Caco-2 (cell line): ENCODE results near the gene ASB17. TPM values are rescaled to one million over a fixed set of nuclear protein-coding genes. Genes with fewer than 3 reads are reported as not detected.

Source experiments
- BruUV-seq: library from RNA; stranded (reverse); fragments of 400-500 nt; replicated peaks from 2 replicates; lab custom pipeline; 2021; lab: Mats Ljungman, UMichigan
- CTCF ChIA-PET: fragments of 300-600 bp; sonication (Branson Sonifier 250); formaldehyde crosslinking; loops from one replicate; lab custom pipeline; 2022; ENCODE audit warnings: antibody characterized with exemption; lab: Charles Lee
- POLR2A ChIA-PET: fragments of 300-600 bp; sonication (Branson Sonifier 250); formaldehyde crosslinking; loops from one replicate; lab custom pipeline; 2022; ENCODE audit warnings: antibody characterized with exemption; lab: Charles Lee
- DNase-seq, 2 experiments: peaks; one replicate each; pipeline versions ENCODE4 v3.0.0 to v3.0.0-alpha.2; 2020 to 2022
- H3K27me3 ChIP-seq: replicated peaks from 2 replicates; pipeline ENCODE4 v1.6.0; 2011; ENCODE audit warnings: low read length; ENCODE audit not compliant: control insufficient read depth, insufficient read depth
- H3K36me3 ChIP-seq: 2 replicates; pipeline ENCODE4 v1.5.1; 2011; ENCODE audit warnings: low read length; ENCODE audit not compliant: control insufficient read depth, insufficient read depth
- H3K4me1 ChIP-seq: fragments of 250-450 bp; sonication (Bioruptor Pico); 2 replicates; pipeline ENCODE4 v1.5.1; 2020; ENCODE audit warnings: mild to moderate bottlenecking
- H3K4me3 ChIP-seq: 2 replicates; pipeline ENCODE4 v1.5.1; 2011; ENCODE audit warnings: low read depth, mild to moderate bottlenecking, control low read depth, low read length
- H3K9me3 ChIP-seq: fragments of 250-450 bp; sonication (Bioruptor Pico); 2 replicates; pipeline ENCODE4 v1.5.1; 2020; ENCODE audit warnings: mild to moderate bottlenecking, moderate library complexity
- H3K27ac Mint-ChIP-seq: one replicate; pipeline ENCODE4 v1.8.0; 2022; ENCODE audit warnings: mixed read lengths; ENCODE audit not compliant: unreplicated experiment
- H3K27me3 Mint-ChIP-seq: one replicate; pipeline ENCODE4 v1.8.0; 2022; ENCODE audit warnings: mixed read lengths; ENCODE audit not compliant: insufficient read depth, unreplicated experiment
- H3K36me3 Mint-ChIP-seq: one replicate; pipeline ENCODE4 v1.8.0; 2022; ENCODE audit warnings: mild to moderate bottlenecking, mixed read lengths; ENCODE audit not compliant: insufficient read depth, unreplicated experiment
- H3K4me1 Mint-ChIP-seq: one replicate; pipeline ENCODE4 v1.8.0; 2022; ENCODE audit warnings: low read depth, mixed read lengths; ENCODE audit not compliant: unreplicated experiment
- H3K4me3 Mint-ChIP-seq: one replicate; pipeline ENCODE4 v1.8.0; 2022; ENCODE audit warnings: mild to moderate bottlenecking, moderate library complexity, mixed read lengths; ENCODE audit not compliant: unreplicated experiment
- H3K9me3 Mint-ChIP-seq: one replicate; pipeline ENCODE4 v1.8.0; 2022; ENCODE audit warnings: mixed read lengths; ENCODE audit not compliant: unreplicated experiment
- CTCF ChIP-seq, 2 experiments: fragments of 200-600 bp in 1 of 2; IDR thresholded peaks; 1 replicate in 1 of 2; 2 replicates in 1 of 2; pipeline versions ENCODE4 v1.5.1 to v1.8.0; 2011 to 2022; ENCODE audit warnings: antibody characterized with exemption in 1 of 2, control low read depth in 1 of 2, inconsistent platforms in 1 of 2, low read depth in 1 of 2, low read length in 1 of 2, mild to moderate bottlenecking in 1 of 2, moderate library complexity in 1 of 2; ENCODE audit not compliant: insufficient read depth in 1 of 2, severe bottlenecking in 1 of 2, unreplicated experiment in 1 of 2
- intact Hi-C: fragments of 100-400 bp; cut with micrococcal nuclease; formaldehyde crosslinking; loops from one replicate; pipeline ENCODE4 v1.10.0; 2022; ENCODE audit not compliant: unreplicated experiment
- total RNA-seq: library from RNA; stranded (reverse); gene quantifications from 2 replicates; pipeline ENCODE4 v1.2.3, GENCODE V29; 2022

ASB17 gene
- total RNA-seq, 1 experiment from 2014 or later: not detected

DNA sequence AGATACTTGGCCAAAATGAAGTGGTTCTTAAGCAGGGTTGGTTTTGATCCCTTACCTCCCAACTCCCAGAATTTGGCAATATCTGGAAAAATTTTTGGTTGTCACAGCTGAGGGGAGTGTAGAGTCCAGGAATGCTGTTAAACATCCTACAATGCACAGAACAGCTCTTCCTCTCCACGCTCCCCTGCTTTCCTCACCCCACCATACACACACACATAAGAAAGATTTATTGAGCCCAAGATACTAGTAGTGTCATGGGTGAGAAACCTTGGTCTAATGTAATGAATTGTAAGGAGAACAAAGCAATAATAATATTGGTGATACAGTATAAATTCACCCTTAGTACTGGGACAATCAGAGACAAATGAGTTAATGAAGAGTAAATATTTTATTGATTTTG lies 47.8 kb downstream of the ASB17 start:
- no peaks in the 10 kb centered on the region; the same call in 1 of the 2 replicates for H3K27me3 ChIP-seq
- no peaks in the 10 kb centered on the region for H3K4me1 ChIP-seq
- H3K9me3 ChIP-seq: no peaks in the 10 kb centered on the region
- Mint-ChIP-seq H3K27me3 (no peaks in the 10 kb centered on the region), H3K9me3 (no peaks in the 10 kb centered on the region), H3K36me3 (no peaks in the 10 kb centered on the region), H3K4me1 (no peaks in the 10 kb centered on the region), H3K27ac (no peak overlapping the region), H3K4me3 (no peak overlapping the region)
- TF ChIP-seq CTCF (IDR thresholded peaks at IDR 0.05; ENCODE audit: insufficient read depth in 1 of 2, low read depth in 1 of 2, low read length in 1 of 2, severe bottlenecking in 1 of 2, unreplicated experiment in 1 of 2): no peak
- H3K4me3 ChIP-seq: no peak overlapping the region
- ChIA-PET CTCF (no interaction called here), POLR2A (no interaction called here)
- BruUV-seq: no TSS peak
- intact Hi-C loops: no loop called here
- no peaks in the 10 kb centered on the region for H3K36me3 ChIP-seq
- no peak for DNase-seq

DNA sequence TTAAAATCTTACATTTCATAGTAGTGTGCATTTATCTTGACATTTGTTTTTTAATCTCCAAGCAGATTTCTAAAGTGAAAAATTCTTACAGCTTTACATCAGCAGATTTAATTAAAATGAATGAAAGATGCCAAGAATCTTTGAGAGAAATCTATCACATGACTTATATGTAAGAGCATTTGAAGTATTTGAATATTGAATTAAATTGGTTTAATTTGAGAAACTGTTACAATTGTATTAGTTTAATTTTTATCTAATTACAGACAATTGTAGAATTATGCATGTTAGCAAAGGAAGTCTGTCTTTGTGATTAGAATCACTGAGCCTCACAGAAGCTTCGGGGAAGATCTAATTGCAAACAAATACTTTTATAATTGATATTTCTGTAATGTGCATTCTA lies 52.2 kb downstream of the ASB17 start:
- BruUV-seq: no TSS peak

DNA sequence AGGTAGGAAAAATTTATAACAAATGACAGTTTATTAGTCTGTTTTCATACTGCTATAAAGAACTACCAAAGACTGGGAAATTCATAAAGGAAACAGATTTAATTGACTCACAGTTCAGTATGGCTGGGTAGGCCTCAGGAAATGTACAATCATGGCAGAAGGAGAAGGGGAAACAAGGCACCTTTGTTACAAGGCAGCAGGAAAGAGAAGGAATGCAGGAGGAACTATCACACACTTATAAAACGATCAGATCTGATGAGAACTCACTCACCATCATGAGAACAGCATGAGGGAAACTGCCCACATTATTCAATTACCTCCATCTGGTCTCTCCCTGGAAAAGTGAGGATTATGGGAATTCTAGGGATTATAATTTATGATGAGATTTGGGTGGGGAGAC lies 61.3 kb downstream of the ASB17 start:
- H3K9me3 ChIP-seq: no peaks in the 10 kb centered on the region
- no peak for TF ChIP-seq CTCF (IDR thresholded peaks at IDR 0.05; ENCODE audit: insufficient read depth in 1 of 2, low read depth in 1 of 2, low read length in 1 of 2, severe bottlenecking in 1 of 2, unreplicated experiment in 1 of 2)
- intact Hi-C loops: no loop called here
- H3K4me1 ChIP-seq: no peaks in the 10 kb centered on the region
- ChIA-PET POLR2A (no interaction called here), CTCF (no interaction called here)
- no peaks in the 10 kb centered on the region for H3K36me3 ChIP-seq
- DNase-seq: no peak
- H3K27ac Mint-ChIP-seq: no peak overlapping the region
- BruUV-seq: no TSS peak
- H3K36me3 Mint-ChIP-seq: no peaks in the 10 kb centered on the region
- peaks cover 11% of the 10 kb centered on the region for H3K9me3 Mint-ChIP-seq
- no peaks in the 10 kb centered on the region for H3K27me3 Mint-ChIP-seq
- no peak overlapping the region for H3K4me3 Mint-ChIP-seq
- H3K4me1 Mint-ChIP-seq: no peaks in the 10 kb centered on the region
- no peaks in the 10 kb centered on the region for H3K27me3 ChIP-seq
- no peak overlapping the region for H3K4me3 ChIP-seq

More for the DNA sequence above, 52.2 kb downstream of the ASB17 start:
- H3K4me3 ChIP-seq: no peak overlapping the region
- H3K9me3 Mint-ChIP-seq: no peaks in the 10 kb centered on the region
- H3K4me1 Mint-ChIP-seq: no peaks in the 10 kb centered on the region
- no peak for TF ChIP-seq CTCF (IDR thresholded peaks at IDR 0.05; ENCODE audit: insufficient read depth in 1 of 2, low read depth in 1 of 2, low read length in 1 of 2, severe bottlenecking in 1 of 2, unreplicated experiment in 1 of 2)
- ChIA-PET CTCF (no interaction called here), POLR2A (no interaction called here)
- no peak for DNase-seq
- no peaks in the 10 kb centered on the region for H3K4me1 ChIP-seq
- H3K27ac Mint-ChIP-seq: no peak overlapping the region
- H3K9me3 ChIP-seq: no peaks in the 10 kb centered on the region
- H3K4me3 Mint-ChIP-seq: no peak overlapping the region
- H3K27me3 ChIP-seq: no peaks in the 10 kb centered on the region; the same call in 1 of the 2 replicates
- no peaks in the 10 kb centered on the region for H3K36me3 ChIP-seq
- intact Hi-C loops: no loop called here
- no peaks in the 10 kb centered on the region for H3K36me3 Mint-ChIP-seq
- H3K27me3 Mint-ChIP-seq: no peaks in the 10 kb centered on the region

Other genes starting within 250 kb of the ASB17 start
- gene ACADM, start 207.7 kb downstream of the ASB17 start, total RNA-seq: 39.7 and 44.4 TPM in 2 replicates
- 88.6 and 96.0 TPM in 2 replicates for gene RABGGTB, start 146.1 kb downstream of the ASB17 start, total RNA-seq
- gene MSH4, start 135.5 kb downstream of the ASB17 start, total RNA-seq: 0.34 and 0.49 TPM in 2 replicates
- 16.0 and 17.5 TPM in 2 replicates for gene ST6GALNAC3, start 142.3 kb upstream of the ASB17 start, total RNA-seq